AG04450 (cell line): ENCODE data around the gene DOCK8. TPM values are rescaled to one million over a fixed set of nuclear protein-coding genes. Genes with fewer than 3 reads are reported as not detected.

Experiments
- CTCF ChIA-PET: fragments of 300-600, 350-600 bp; formaldehyde crosslinking; extraction: SDS; loops from one replicate; lab custom pipeline; 2022; ENCODE audit warnings: antibody characterized with exemption, inconsistent platforms; lab: Charles Lee
- POLR2A ChIA-PET: fragments of 350-600 bp; formaldehyde crosslinking; extraction: SDS; loops from one replicate; lab custom pipeline; 2021; ENCODE audit warnings: antibody characterized with exemption, inconsistent platforms; lab: Yijun Ruan, JAX
- DNase-seq: peaks from one replicate; pipeline ENCODE4 v3.0.0-alpha.2; 2011; ENCODE audit warnings: low read depth, low spot score
- H3K27ac ChIP-seq: one replicate; pipeline ENCODE4 v1.5.1; 2012; ENCODE audit warnings: low read depth, low read length, control low read depth
- H3K27me3 ChIP-seq: one replicate; pipeline ENCODE4 v1.6.0; 2012; ENCODE audit warnings: low read length; ENCODE audit not compliant: control insufficient read depth, insufficient read depth
- H3K4me3 ChIP-seq: 2 replicates; pipeline ENCODE4 v1.5.1; 2011; ENCODE audit warnings: mild to moderate bottlenecking, low read depth, low read length, control low read depth
- H3K9me3 ChIP-seq: 2 replicates; pipeline ENCODE4 v1.5.1; 2012; ENCODE audit warnings: low read length; ENCODE audit not compliant: control insufficient read depth, insufficient read depth
- CTCF ChIP-seq: IDR thresholded peaks from 2 replicates; pipeline ENCODE4 v1.5.1; 2011; ENCODE audit warnings: low read depth, low read length, control low read depth, inconsistent platforms
- polyA plus RNA-seq: library from polyadenylated mRNA; depleted of rRNA; stranded (reverse); fragments of >200 nt; gene quantifications from 2 replicates; pipeline ENCODE4 v1.2.3, GENCODE V29; 2011

Gene DOCK8
- polyA plus RNA-seq, 1 experiment, result not detected

- no peaks in the 10 kb centered on the region for H3K9me3 ChIP-seq
- H3K4me3 ChIP-seq, result no peak overlapping the region
- no peak overlapping the region for H3K27ac ChIP-seq
- H3K27me3 ChIP-seq, result no peaks in the 10 kb centered on the region
- no peak for TF ChIP-seq CTCF
- no peak for DNase-seq
- POLR2A ChIA-PET, result no interaction called here
- CTCF ChIA-PET, result no interaction called here
Observed at GRCh38 chr9:394347-395052, 179.8 kb downstream of the DOCK8 start.

GRCh38 chr9:396396-396795, 181.7 kb downstream of the DOCK8 start:
- DNase-seq, result no peak
- ChIA-PET POLR2A (no interaction called here), CTCF (no interaction called here)
- Histone ChIP-seq H3K9me3 (no peaks in the 10 kb centered on the region), H3K4me3 (no peak overlapping the region), H3K27ac (no peak overlapping the region), H3K27me3 (no peaks in the 10 kb centered on the region)
- TF ChIP-seq CTCF, result no peak

- no peak for TF ChIP-seq CTCF
- no peaks in the 10 kb centered on the region for H3K9me3 ChIP-seq
- H3K4me3 ChIP-seq, result no peak overlapping the region
- ChIA-PET POLR2A (no interaction called here), CTCF (no interaction called here)
- no peak overlapping the region for H3K27ac ChIP-seq
- no peaks in the 10 kb centered on the region for H3K27me3 ChIP-seq
- no peak for DNase-seq
Observed at GRCh38 chr9:398085-398484, 183.4 kb downstream of the DOCK8 start.

- DNase-seq, result no peak
- POLR2A ChIA-PET, result no interaction called here
- Histone ChIP-seq H3K9me3 (no peaks in the 10 kb centered on the region), H3K4me3 (no peak overlapping the region), H3K27me3 (no peaks in the 10 kb centered on the region), H3K27ac (no peak overlapping the region)
- TF ChIP-seq CTCF, result no peak
- CTCF ChIA-PET, result no interaction called here
Observed at GRCh38 chr9:401223-401622, 186.6 kb downstream of the DOCK8 start.

GRCh38 chr9:404234-404633, 189.6 kb downstream of the DOCK8 start:
- H3K27ac ChIP-seq, result no peak overlapping the region
- no peak overlapping the region for H3K4me3 ChIP-seq
- no peak for TF ChIP-seq CTCF
- H3K9me3 ChIP-seq, result no peaks in the 10 kb centered on the region
- POLR2A ChIA-PET, result no interaction called here
- no peak for DNase-seq
- CTCF ChIA-PET, result no interaction called here
- no peaks in the 10 kb centered on the region for H3K27me3 ChIP-seq
